ENCODE data around the gene TOGARAM2. TPM values are rescaled to one million over a fixed set of nuclear protein-coding genes. Genes with fewer than 3 reads are reported as not detected.

Gene TOGARAM2
- total RNA-seq, 1 donor from 2014 or later, result not detected

- DNase-seq (ENCODE audit: low read depth), result no peak
- H3K27me3 ChIP-seq (ENCODE audit: control insufficient read depth, insufficient read depth, low read length), result peaks cover 2% of the 10 kb centered on the region
- no peak for TF ChIP-seq CTCF (IDR thresholded peaks at IDR 0.05; ENCODE audit: insufficient read depth, low read length, poor library complexity, severe bottlenecking)
- H3K36me3 ChIP-seq (ENCODE audit: control insufficient read depth, insufficient read depth, low read length), result no peaks in the 10 kb centered on the region
- no peak overlapping the region for H3K4me3 ChIP-seq (ENCODE audit: low read depth, low read length)
Measured at GRCh38 chr2:29023188-29023587, 42.1 kb downstream of the TOGARAM2 start.

GRCh38 chr2:29024882-29025430 lies 43.9 kb downstream of the TOGARAM2 start:
- Histone ChIP-seq H3K36me3 (ENCODE audit: control insufficient read depth, insufficient read depth, low read length) (no peaks in the 10 kb centered on the region), H3K4me3 (ENCODE audit: low read depth, low read length) (no peak overlapping the region), H3K27me3 (ENCODE audit: control insufficient read depth, insufficient read depth, low read length) (peaks cover 2% of the 10 kb centered on the region)
- DNase-seq (ENCODE audit: low read depth), result no peak
- no peak for TF ChIP-seq CTCF (IDR thresholded peaks at IDR 0.05; ENCODE audit: insufficient read depth, low read length, poor library complexity, severe bottlenecking)

GRCh38 chr2:29025711-29026110 lies 44.6 kb downstream of the TOGARAM2 start:
- Histone ChIP-seq H3K27me3 (ENCODE audit: control insufficient read depth, insufficient read depth, low read length) (peaks cover 2% of the 10 kb centered on the region), H3K4me3 (ENCODE audit: low read depth, low read length) (no peak overlapping the region), H3K36me3 (ENCODE audit: control insufficient read depth, insufficient read depth, low read length) (no peaks in the 10 kb centered on the region)
- no peak for DNase-seq (ENCODE audit: low read depth)
- no peak for TF ChIP-seq CTCF (IDR thresholded peaks at IDR 0.05; ENCODE audit: insufficient read depth, low read length, poor library complexity, severe bottlenecking)

GRCh38 chr2:29031046-29031445 lies 49.9 kb downstream of the TOGARAM2 start:
- no peak overlapping the region for H3K4me3 ChIP-seq (ENCODE audit: low read depth, low read length)
- no peaks in the 10 kb centered on the region for H3K27me3 ChIP-seq (ENCODE audit: control insufficient read depth, insufficient read depth, low read length)
- H3K36me3 ChIP-seq (ENCODE audit: control insufficient read depth, insufficient read depth, low read length), result no peaks in the 10 kb centered on the region
- TF ChIP-seq CTCF (IDR thresholded peaks at IDR 0.05; ENCODE audit: insufficient read depth, low read length, poor library complexity, severe bottlenecking), result no peak
- no peak for DNase-seq (ENCODE audit: low read depth)

GRCh38 chr2:29032189-29032588 lies 51.1 kb downstream of the TOGARAM2 start:
- H3K4me3 ChIP-seq (ENCODE audit: low read depth, low read length), result no peak overlapping the region
- no peaks in the 10 kb centered on the region for H3K27me3 ChIP-seq (ENCODE audit: control insufficient read depth, insufficient read depth, low read length)
- no peak for TF ChIP-seq CTCF (IDR thresholded peaks at IDR 0.05; ENCODE audit: insufficient read depth, low read length, poor library complexity, severe bottlenecking)
- H3K36me3 ChIP-seq (ENCODE audit: control insufficient read depth, insufficient read depth, low read length), result no peaks in the 10 kb centered on the region
- DNase-seq (ENCODE audit: low read depth), result no peak

- DNase-seq (ENCODE audit: low read depth), result no peak
- Histone ChIP-seq H3K36me3 (ENCODE audit: control insufficient read depth, insufficient read depth, low read length) (no peaks in the 10 kb centered on the region), H3K27me3 (ENCODE audit: control insufficient read depth, insufficient read depth, low read length) (no peaks in the 10 kb centered on the region), H3K4me3 (ENCODE audit: low read depth, low read length) (no peak overlapping the region)
- TF ChIP-seq CTCF (IDR thresholded peaks at IDR 0.05; ENCODE audit: insufficient read depth, low read length, poor library complexity, severe bottlenecking), result no peak
Measured at GRCh38 chr2:29033172-29033571, 52.1 kb downstream of the TOGARAM2 start.

All from kidney epithelial cell (primary cell).